K562 (cell line): Measurements from ENCODE around the gene LPCAT1. TPM values are rescaled to one million over a fixed set of nuclear protein-coding genes. Genes with fewer than 3 reads are reported as not detected.
A peak's percentile ranks its signal among the peaks of the same experiment; 100 is the strongest.

ENCODE experiments used
- ATAC-seq: fragments of 200-7000 bp; cut with Tn5 transposase; 3 replicates; pipeline ENCODE4 v1.9.1; 2020; ENCODE audit warnings: moderate library complexity
- BruUV-seq: library from RNA; stranded (reverse); fragments of 400-500 nt; replicated peaks from 2 replicates; lab custom pipeline; 2021; lab: Mats Ljungman, UMichigan
- CTCF ChIA-PET: fragments of 300-600 bp; formaldehyde crosslinking; extraction: SDS; loops from one replicate; lab custom pipeline; 2021; ENCODE audit warnings: low intra/inter-chr PET ratio; lab: Yijun Ruan, JAX
- POLR2A ChIA-PET: fragments of 300-600, 350-650 bp; sonication (Branson Sonifier 250); formaldehyde crosslinking; extraction: SDS; loops from one replicate; lab custom pipeline; 2021; ENCODE audit warnings: antibody characterized with exemption, inconsistent platforms; lab: Yijun Ruan, JAX
- DNase-seq, 4 experiments: peaks; one replicate each; pipeline versions ENCODE4 v3.0.0 to v3.0.0-alpha.2; 2011 to 2018; ENCODE audit warnings: low spot score in 3 of 4, mixed read lengths in 3 of 4; ENCODE audit errors: extremely low read depth in 1 of 4
- FAIRE-seq: peaks from 2 replicates; lab custom pipeline; 2011; peaks lifted over from hg19 to GRCh38; lab: Jason Lieb, UNC
- H2AFZ ChIP-seq: 2 replicates; pipeline ENCODE4 v1.6.0; 2011; ENCODE audit warnings: low read depth, low read length, control low read depth, inconsistent platforms
- H3K27ac ChIP-seq: fragments of 200-600 bp; 3 replicates; pipeline ENCODE4 v1.8.0; 2011; ENCODE audit warnings: low read depth, mild to moderate bottlenecking, control low read depth, inconsistent platforms, low read length, moderate library complexity, mixed read lengths; ENCODE audit errors: extremely low read depth
- H3K27me3 ChIP-seq, 2 experiments: fragments of 300-600 bp in 1 of 2; 2 replicates in 1 of 2; 3 replicates in 1 of 2; pipeline versions ENCODE4 v1.6.0 to v1.8.0; 2011; ENCODE audit warnings: inconsistent platforms in 2 of 2, low read length in 2 of 2, mild to moderate bottlenecking in 1 of 2, mixed read lengths in 1 of 2, moderate library complexity in 1 of 2; ENCODE audit not compliant: control insufficient read depth in 2 of 2, insufficient read depth in 2 of 2
- H3K36me3 ChIP-seq: fragments of 300-600 bp; 3 replicates; pipeline ENCODE4 v1.8.0; 2011; ENCODE audit warnings: mild to moderate bottlenecking, low read length, inconsistent platforms; ENCODE audit not compliant: control insufficient read depth, insufficient read depth
- H3K4me1 ChIP-seq, 2 experiments: fragments of 200-600 bp in 1 of 2; replicated peaks in 1 of 2; 2 replicates in 1 of 2; 3 replicates in 1 of 2; pipeline versions ENCODE4 v1.5.1 to v1.8.0; 2011; ENCODE audit warnings: inconsistent platforms in 2 of 2, low read length in 2 of 2, mild to moderate bottlenecking in 1 of 2, mixed read lengths in 1 of 2, moderate library complexity in 1 of 2; ENCODE audit not compliant: control insufficient read depth in 2 of 2, insufficient read depth in 2 of 2
- H3K4me2 ChIP-seq: 2 replicates; pipeline ENCODE4 v1.6.1; 2011; ENCODE audit warnings: low read length, control low read depth, inconsistent platforms, mixed read lengths; ENCODE audit not compliant: insufficient read depth
- H3K4me3 ChIP-seq: fragments of 200-600 bp; sonication (generic), shearing (Covaris generic); 2 replicates; pipeline ENCODE4 v1.5.1; 2016; ENCODE audit warnings: control low read depth, inconsistent platforms
- H3K79me2 ChIP-seq: fragments of 200-600 bp; 3 replicates; pipeline ENCODE4 v1.8.0; 2011; ENCODE audit warnings: low read length, inconsistent platforms; ENCODE audit not compliant: control insufficient read depth, insufficient read depth
- H3K9ac ChIP-seq, 2 experiments: 2 replicates each; pipeline versions ENCODE4 v1.6.0 to v1.6.1; 2011; ENCODE audit warnings: low read depth in 2 of 2, low read length in 2 of 2, control low read depth in 1 of 2, inconsistent platforms in 1 of 2, mild to moderate bottlenecking in 1 of 2, mixed read lengths in 1 of 2; ENCODE audit not compliant: insufficient read depth in 1 of 2
- H3K9me1 ChIP-seq: one replicate; pipeline ENCODE4 v1.6.0; 2011; ENCODE audit warnings: inconsistent platforms, mild to moderate bottlenecking, low read length, moderate library complexity; ENCODE audit not compliant: control insufficient read depth, insufficient read depth
- H3K9me3 ChIP-seq: replicated peaks from 2 replicates; pipeline ENCODE4 v1.5.1; 2011; ENCODE audit warnings: low read depth, low read length, inconsistent platforms; ENCODE audit not compliant: control insufficient read depth, insufficient read depth
- H4K20me1 ChIP-seq: replicated peaks from 2 replicates; pipeline ENCODE4 v1.6.1; 2011; ENCODE audit warnings: low read length, inconsistent platforms, mixed read lengths; ENCODE audit not compliant: control insufficient read depth, insufficient read depth
- ATF1 ChIP-seq, 2 experiments: fragments of 450-650 bp in 1 of 2; IDR thresholded peaks; 2 replicates each; pipeline ENCODE4 v1.6.1; 2016; ENCODE audit warnings: missing compliant biosample characterization in 1 of 2, missing genetic modification characterization in 1 of 2
- CBFA2T2 ChIP-seq: fragments of 450-650 bp; conservative IDR thresholded peaks from 2 replicates; pipeline ENCODE4 v1.6.1; 2017; ENCODE audit warnings: mild to moderate bottlenecking
- CGGBP1 ChIP-seq: fragments of 250-450 bp; sonication (Bioruptor Pico); IDR thresholded peaks from 2 replicates; pipeline ENCODE4 v1.9.0; 2021; ENCODE audit warnings: mild to moderate bottlenecking
- CTBP1 ChIP-seq: fragments of 450-650 bp; IDR thresholded peaks from 2 replicates; pipeline ENCODE4 v1.6.1; 2016; ENCODE audit warnings: borderline replicate concordance
- HDAC1 ChIP-seq, 2 experiments: fragments of 450-650 bp; IDR thresholded peaks; 2 replicates each; pipeline ENCODE4 v1.6.1; 2016 to 2017; ENCODE audit warnings: inconsistent platforms in 1 of 2, mild to moderate bottlenecking in 1 of 2, moderate library complexity in 1 of 2
- KDM1A ChIP-seq, 2 experiments: fragments of 450-650 bp; IDR thresholded peaks; 2 replicates each; pipeline ENCODE4 v1.6.1; 2016; ENCODE audit warnings: mild to moderate bottlenecking in 2 of 2
- MEIS2 ChIP-seq: fragments of 450-650 bp; IDR thresholded peaks from 2 replicates; pipeline ENCODE4 v1.6.1; 2014; ENCODE audit warnings: mild to moderate bottlenecking; ENCODE audit not compliant: partially characterized antibody
- MTA1 ChIP-seq: fragments of 450-650 bp; IDR thresholded peaks from 2 replicates; pipeline ENCODE4 v1.6.1; 2017; ENCODE audit warnings: borderline replicate concordance
- MTA2 ChIP-seq: fragments of 450-650 bp; IDR thresholded peaks from 2 replicates; pipeline ENCODE4 v1.6.1; 2016; ENCODE audit warnings: low read depth
- PATZ1 ChIP-seq: fragments of 250-450 bp; sonication (Bioruptor Pico); IDR thresholded peaks from 2 replicates; pipeline ENCODE4 v1.5.0; 2020; ENCODE audit warnings: mild to moderate bottlenecking, borderline replicate concordance
- PBX2 ChIP-seq, 2 experiments: IDR thresholded peaks in 1 of 2; conservative IDR thresholded peaks in 1 of 2; 2 replicates each; pipeline ENCODE4 v1.6.1; 2016; ENCODE audit warnings: low read depth in 2 of 2, mild to moderate bottlenecking in 1 of 2, missing compliant biosample characterization in 1 of 2, missing genetic modification characterization in 1 of 2, moderate library complexity in 1 of 2
- PKNOX1 ChIP-seq: fragments of 450-650 bp; IDR thresholded peaks from 2 replicates; pipeline ENCODE4 v1.6.1; 2016
- POLR2AphosphoS2 ChIP-seq: IDR thresholded peaks from 2 replicates; pipeline ENCODE4 v1.6.1; 2012; ENCODE audit warnings: low read length, improper control_type of control experiment
- RBFOX2 ChIP-seq: fragments of 200-400 bp; formaldehyde crosslinking; IDR thresholded peaks from 2 replicates; pipeline ENCODE4 v1.6.1; 2017; ENCODE audit warnings: low read depth, mild to moderate bottlenecking, low read length, moderate library complexity
- TSC22D4 ChIP-seq: fragments of 450-650 bp; IDR thresholded peaks from 2 replicates; pipeline ENCODE4 v1.6.1; 2016; ENCODE audit warnings: missing genetic modification characterization, missing biosample characterization, control low read depth
- U2AF2 ChIP-seq: fragments of 200-400 bp; formaldehyde crosslinking; optimal IDR thresholded peaks from 2 replicates; pipeline ENCODE3; 2017; ENCODE audit warnings: low read depth, mild to moderate bottlenecking, low read length
- USF2 ChIP-seq: sonication (generic); formaldehyde crosslinking; IDR thresholded peaks from 2 replicates; pipeline ENCODE4 v1.5.0; 2020; ENCODE audit warnings: missing genetic modification reagents
- in situ Hi-C: fragments of 300-500 bp; cut with MboI; formaldehyde crosslinking; loops from 4 replicates; pipeline ENCODE4 v1.15.0; 2018; ENCODE audit warnings: inconsistent platforms, mixed read lengths
- intact Hi-C: fragments of 100-400 bp; cut with micrococcal nuclease; formaldehyde crosslinking; loops from 2 replicates; pipeline ENCODE4 v1.14.2; 2022
- polyA plus RNA-seq, 8 experiments: library from polyadenylated mRNA; depleted of rRNA in 4 of 8; stranded (reverse) in 5 of 8; unstranded in 3 of 8; fragments of >200 nt; fragmentation: Nextera tagmentation in 2 of 8; fragmentation: Illumina TruSeq in 1 of 8; extraction: Ambion mirVana in 2 of 8; extraction: Trizol in 1 of 8; gene quantifications; 2 replicates each; pipeline versions ENCODE4 v1.2.1 to v1.2.3, GENCODE V29; 2011 to 2014; ENCODE audit warnings: inconsistent platforms in 1 of 8, missing spikeins in 1 of 8
- total RNA-seq, 7 experiments: library from RNA; depleted of rRNA in 6 of 7; stranded (reverse); fragments of >200 nt in 6 of 7; fragmentation: Illumina TruSeq in 2 of 7; extraction: Trizol in 2 of 7; gene quantifications; 2 replicates each; pipeline versions ENCODE4 v1.2.1 to v1.2.3, GENCODE V29; 2011 to 2021; ENCODE audit warnings: low replicate concordance in 1 of 7

Gene LPCAT1
- total and polyA plus RNA-seq, 9 of the 15 experiments (the other 6 are each of a cell fraction or from before 2014, with no cell fraction given), result 0.14 to 18.4 (median 13.9) TPM

- POLR2A ChIA-PET, result interaction anchor here (1.2 kb wide), 1 partner anchor 9 kb away, joined by 6 read pairs; no protein-coding TSS in a partner anchor
- no peak for FAIRE-seq
- no TSS peak for BruUV-seq
- TF ChIP-seq CGGBP1, result no peak
- TF ChIP-seq PKNOX1, result peak; percentile 28
- TF ChIP-seq USF2 (CRISPR knock-in tag), result no peak
- TF ChIP-seq PBX2 (CRISPR knock-in tag; IDR thresholded peaks at IDR 0.05; ENCODE audit: low read depth), result no peak
- TF ChIP-seq PBX2 (tag; conservative IDR thresholded peaks at IDR 0.05; ENCODE audit: low read depth), result peak; percentile 9; the same call in 1 of the 2 replicates
- TF ChIP-seq HDAC1 (IDR thresholded peaks at IDR 0.05), result peak in 1 of 2 experiments; percentile 59; a peak in 2 of 4 replicates
- TF ChIP-seq ATF1 (CRISPR knock-in tag; IDR thresholded peaks at IDR 0.05), result no peak
- no peak for TF ChIP-seq ATF1 (tag; IDR thresholded peaks at IDR 0.05)
- TF ChIP-seq KDM1A (IDR thresholded peaks at IDR 0.05), result peak in 1 of 2 experiments; percentile 4; a peak in 2 of 4 replicates
- no peak for TF ChIP-seq MTA1
- 0 out of 2 replicates have a peak, but pooled peaks have one; percentile 2 for TF ChIP-seq MTA2
- 0 out of 2 replicates have a peak, but pooled peaks have one; percentile 62 for TF ChIP-seq CTBP1
- TF ChIP-seq CBFA2T2, result no peak
- no peak for TF ChIP-seq RBFOX2
- no peak for TF ChIP-seq POLR2AphosphoS2
- TF ChIP-seq MEIS2, result peak; percentile 50
- TF ChIP-seq PATZ1, result no peak
- 0 out of 2 replicates have a peak, but pooled peaks have one; percentile 35 for TF ChIP-seq TSC22D4
- TF ChIP-seq U2AF2, result no peak
These were observed 104.9 kb downstream of the LPCAT1 start for GRCh38 chr5:1418921-1419280.

More at GRCh38 chr5:1418921-1419280, 104.9 kb downstream of the LPCAT1 start:
- no peaks in the 10 kb centered on the region for H3K9me3 ChIP-seq
- in situ Hi-C loops, result no loop called here
- DNase-seq (no peak), ATAC-seq (no peak)
- H2AFZ ChIP-seq, result no peak overlapping the region
- no peak overlapping the region for H3K27ac ChIP-seq
- peaks cover 5 to 34% of the 10 kb centered on the region in 2 experiments; a peak in 4 of 5 replicates for H3K27me3 ChIP-seq
- H3K79me2 ChIP-seq, result no peaks in the 10 kb centered on the region
- H3K9me1 ChIP-seq, result peaks cover 7% of the 10 kb centered on the region
- peaks cover 17% of the 10 kb centered on the region for H4K20me1 ChIP-seq
- no peaks in the 10 kb centered on the region for H3K36me3 ChIP-seq
- H3K4me1 ChIP-seq, result peaks cover 0 to 17% of the 10 kb centered on the region in 2 experiments; a peak in 1 of 5 replicates
- CTCF ChIA-PET, result no interaction called here
- intact Hi-C loops, result no loop called here
- H3K4me3 ChIP-seq, result no peak overlapping the region
- H3K9ac ChIP-seq, result no peak overlapping the region
- H3K4me2 ChIP-seq, result no peak overlapping the region
